Activated naive CD4-positive, alpha-beta T cell treated with anti-CD3 and anti-CD28 coated beads for 36 hours (primary cell): ENCODE results near the gene SELENON. TPM values are rescaled to one million over a fixed set of nuclear protein-coding genes. Genes with fewer than 3 reads are reported as not detected.

ENCODE experiments used
- CTCF ChIA-PET: fragments of 350-600 bp; sonication (Branson Sonifier 250); formaldehyde crosslinking; loops from one replicate; lab custom pipeline; 2021; ENCODE audit warnings: antibody characterized with exemption; lab: Charles Lee
- DNase-seq: peaks from one replicate; pipeline ENCODE4 v3.0.0-alpha.2; 2020
- H3K27ac Mint-ChIP-seq: one replicate; pipeline ENCODE4 v1.8.0; 2021; ENCODE audit warnings: mild to moderate bottlenecking, mixed read lengths
- H3K27me3 Mint-ChIP-seq: one replicate; pipeline ENCODE4 v1.8.0; 2021; ENCODE audit warnings: low read depth, mixed read lengths
- H3K36me3 Mint-ChIP-seq: one replicate; pipeline ENCODE4 v1.8.0; 2021; ENCODE audit warnings: low read depth, mixed read lengths
- H3K4me1 Mint-ChIP-seq: one replicate; pipeline ENCODE4 v1.8.0; 2021; ENCODE audit warnings: low read depth, mixed read lengths
- H3K4me3 Mint-ChIP-seq: one replicate; pipeline ENCODE4 v1.8.0; 2021; ENCODE audit warnings: mild to moderate bottlenecking, moderate library complexity, mixed read lengths
- H3K9me3 Mint-ChIP-seq: one replicate; pipeline ENCODE4 v1.8.0; 2021; ENCODE audit warnings: mixed read lengths
- intact Hi-C: fragments of 100-400 bp; cut with micrococcal nuclease; formaldehyde crosslinking; loops from one replicate; pipeline ENCODE4 v1.15.1; 2023
- total RNA-seq, 2 experiments: library from RNA; stranded (reverse); gene quantifications; one replicate each; pipeline ENCODE4 v1.2.3, GENCODE V29; 2021

Gene SELENON
- total RNA-seq, 2 experiments from 2014 or later = 27.8 to 28.6 TPM

DNA sequence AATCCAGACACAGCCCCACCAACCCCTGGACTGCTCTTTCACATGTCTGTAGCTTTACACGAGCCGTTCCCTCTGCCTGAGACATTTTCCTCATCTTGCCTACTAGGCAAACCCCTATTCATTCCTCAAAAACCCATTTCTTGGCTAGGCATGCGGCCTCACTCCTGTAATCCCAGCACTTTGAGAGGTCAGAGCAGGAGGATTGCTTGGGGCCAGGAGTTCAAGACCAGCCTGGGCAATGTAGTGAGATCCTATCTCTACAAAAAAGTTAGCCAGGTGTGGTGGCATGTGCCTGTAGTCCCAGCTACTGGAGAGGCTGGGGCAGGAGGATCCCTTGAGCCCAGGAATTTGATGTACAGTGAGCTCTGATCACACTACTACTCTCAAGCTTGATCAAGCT lies 64.4 kb downstream of the SELENON start:
- intact Hi-C loops = no loop called here
- H3K4me3 Mint-ChIP-seq = no peak overlapping the region
- H3K9me3 Mint-ChIP-seq = no peaks in the 10 kb centered on the region
- DNase-seq = no peak
- CTCF ChIA-PET = no interaction called here
- peaks cover 5% of the 10 kb centered on the region for H3K4me1 Mint-ChIP-seq
- no peak overlapping the region for H3K27ac Mint-ChIP-seq
- H3K36me3 Mint-ChIP-seq = peaks cover 1% of the 10 kb centered on the region
- H3K27me3 Mint-ChIP-seq = no peaks in the 10 kb centered on the region

DNA sequence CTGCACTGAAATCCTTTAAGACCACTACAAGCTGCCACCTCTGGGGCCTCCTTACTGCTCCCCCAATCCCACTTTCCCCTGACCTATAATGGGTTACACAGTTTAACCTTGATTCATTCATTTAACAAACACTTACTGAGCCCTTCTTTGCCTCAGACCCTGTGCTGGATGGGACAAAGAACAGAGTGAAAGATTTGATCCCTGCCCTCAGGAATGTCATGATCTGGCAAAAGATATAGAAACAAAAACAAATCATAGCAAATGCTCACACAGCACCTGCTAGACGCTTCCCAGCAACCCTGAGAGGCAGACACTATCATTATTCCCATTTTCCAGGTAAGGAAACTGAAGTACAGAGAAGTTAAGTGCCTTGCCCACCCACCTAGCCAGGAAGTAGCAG lies 66.3 kb downstream of the SELENON start:
- Mint-ChIP-seq H3K27ac (no peak overlapping the region), H3K9me3 (no peaks in the 10 kb centered on the region), H3K4me1 (no peaks in the 10 kb centered on the region), H3K4me3 (no peak overlapping the region), H3K36me3 (peaks cover 1% of the 10 kb centered on the region), H3K27me3 (no peaks in the 10 kb centered on the region)
- CTCF ChIA-PET = no interaction called here
- DNase-seq = no peak
- intact Hi-C loops = no loop called here

DNA sequence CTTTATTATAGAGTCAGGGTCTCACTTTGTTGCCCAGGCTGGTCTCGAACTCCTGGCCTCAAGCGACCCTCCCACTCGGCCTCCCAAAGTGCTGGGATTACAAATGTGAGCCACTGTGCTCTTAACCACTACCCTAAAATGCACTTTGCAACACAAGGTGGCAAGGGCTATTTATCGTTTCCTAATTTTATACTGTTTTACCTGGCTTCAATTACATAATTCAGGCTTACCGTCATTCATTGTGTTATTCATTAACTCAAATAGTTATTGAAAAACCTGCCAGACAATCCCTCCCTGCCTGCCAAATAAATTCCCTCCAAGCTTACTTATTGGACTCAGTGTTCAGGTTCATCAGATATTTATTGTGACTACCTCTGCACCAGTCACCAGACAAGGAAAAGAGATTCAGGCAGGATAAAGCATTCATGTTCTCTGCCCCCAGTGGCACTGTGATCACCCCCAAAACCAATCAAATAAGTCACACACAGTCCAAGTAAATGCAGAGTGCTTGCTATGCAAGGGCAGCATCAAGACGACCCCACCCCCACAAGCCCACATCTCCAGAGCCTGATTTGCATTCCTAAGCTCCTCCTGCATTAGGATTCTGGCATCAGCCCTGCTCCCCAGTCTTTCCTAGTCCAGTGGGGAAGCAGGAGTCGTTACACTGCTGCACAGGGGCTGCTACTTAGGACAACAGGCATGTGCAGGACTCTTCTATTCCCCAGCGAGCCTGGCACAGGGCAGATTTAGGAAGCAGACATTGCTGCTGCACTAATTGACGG lies 67.4 kb downstream of the SELENON start:
- H3K27me3 Mint-ChIP-seq = no peaks in the 10 kb centered on the region
- CTCF ChIA-PET = interaction anchor here (1.3 kb wide), 1 partner anchor 12 kb away, joined by 6 read pairs; no protein-coding TSS in a partner anchor
- no peak for DNase-seq
- H3K4me1 Mint-ChIP-seq = no peaks in the 10 kb centered on the region
- peaks cover 1% of the 10 kb centered on the region for H3K36me3 Mint-ChIP-seq
- no peak overlapping the region for H3K27ac Mint-ChIP-seq
- H3K4me3 Mint-ChIP-seq = no peak overlapping the region
- no peaks in the 10 kb centered on the region for H3K9me3 Mint-ChIP-seq
- intact Hi-C loops = no loop called here

Other genes starting within 250 kb of the SELENON start
- gene MAN1C1, start 183.4 kb upstream of the SELENON start, total RNA-seq = 1 to 10 TPM; 4.9 to 6.3 TPM
- gene MTFR1L, start 19.8 kb downstream of the SELENON start, total RNA-seq = 10 to 100 TPM; 22.2 to 23.5 TPM
- 1 to 10 TPM; 8.4 to 9.1 TPM for gene AUNIP, start 59.3 kb downstream of the SELENON start, total RNA-seq
- gene PAQR7, start 75.5 kb downstream of the SELENON start, total RNA-seq = 1 to 10 TPM; 2.8 to 3.1 TPM
- 100 to 1,000 TPM; 708 to 746 TPM for gene STMN1, start 106.2 kb downstream of the SELENON start, total RNA-seq
- 1 to 10 TPM; 4.7 to 5.2 TPM for gene PAFAH2, start 197.9 kb downstream of the SELENON start, total RNA-seq
- not detected for gene EXTL1, start 221.6 kb downstream of the SELENON start, total RNA-seq
- not detected for gene SLC30A2, start 245.9 kb downstream of the SELENON start, total RNA-seq